Coronary artery (tissue), 2 donors: ENCODE results near the gene JAG2.

Experiments
- DNase-seq: peaks from one replicate; pipeline ENCODE4 v3.0.0-alpha.2; 2017; ENCODE audit warnings: low spot score
- H3K27ac ChIP-seq, 2 donors: fragments of 200-600 bp; sonication (generic); one replicate each; pipeline ENCODE4 v1.5.1; 2016 to 2019
- H3K4me3 ChIP-seq: fragments of 200-600 bp; sonication (generic); 2 replicates; pipeline ENCODE4 v1.5.1; 2016; ENCODE audit warnings: mild to moderate bottlenecking, moderate library complexity
- CTCF ChIP-seq: fragments of 200-600 bp; sonication (generic); IDR thresholded peaks from one replicate; pipeline ENCODE4 v1.5.1; 2019; ENCODE audit warnings: antibody characterized with exemption

The JAG2 gene

GRCh38 chr14:105144026-105144665 lies 24.4 kb downstream of the JAG2 start:
- Histone ChIP-seq H3K4me3 (no peak overlapping the region), H3K27ac (no peak overlapping the region)
- no peak for DNase-seq
- TF ChIP-seq CTCF: no peak

- H3K27ac ChIP-seq: no peak overlapping the region
- DNase-seq: no peak
Observed at GRCh38 chr14:105143451-105144025, 25.0 kb downstream of the JAG2 start.

GRCh38 chr14:105142651-105143450 lies 25.7 kb downstream of the JAG2 start:
- no peak for DNase-seq
- TF ChIP-seq CTCF: no peak
- Histone ChIP-seq H3K4me3 (no peak overlapping the region), H3K27ac (no peak overlapping the region)

More at GRCh38 chr14:105143451-105144025, 25.0 kb downstream of the JAG2 start:
- no peak for TF ChIP-seq CTCF
- H3K4me3 ChIP-seq: no peak overlapping the region

GRCh38 chr14:105141486-105142281 lies 26.9 kb downstream of the JAG2 start:
- no peak overlapping the region for H3K27ac ChIP-seq
- TF ChIP-seq CTCF: no peak
- no peak overlapping the region for H3K4me3 ChIP-seq
- DNase-seq: no peak

GRCh38 chr14:105141026-105141425 lies 27.6 kb downstream of the JAG2 start:
- no peak for TF ChIP-seq CTCF
- Histone ChIP-seq H3K4me3 (no peak overlapping the region), H3K27ac (no peak overlapping the region)
- no peak for DNase-seq

GRCh38 chr14:105140581-105140980 lies 28.0 kb downstream of the JAG2 start:
- DNase-seq: no peak
- no peak overlapping the region for H3K27ac ChIP-seq
- no peak for TF ChIP-seq CTCF
- H3K4me3 ChIP-seq: no peak overlapping the region
